HL-60 (cell line): ENCODE data around the gene DIP2A.

Experiments
- DNase-seq, 2 experiments: peaks; one replicate each; pipeline ENCODE4 v3.0.0-alpha.2; 2010 to 2020; ENCODE audit warnings: low read depth in 1 of 2, low spot score in 1 of 2
- H3K27ac ChIP-seq: fragments of 250-450 bp; sonication (Bioruptor Pico); replicated peaks from 2 replicates; pipeline ENCODE4 v1.5.1; 2020; ENCODE audit warnings: mild to moderate bottlenecking, moderate library complexity
- H3K27me3 ChIP-seq: fragments of 250-450 bp; sonication (Bioruptor Pico); 2 replicates; pipeline ENCODE4 v1.5.1; 2021; ENCODE audit warnings: mild to moderate bottlenecking, moderate library complexity; ENCODE audit not compliant: insufficient read depth, poor library complexity, severe bottlenecking
- H3K4me3 ChIP-seq: replicated peaks from 2 replicates; pipeline ENCODE4 v1.5.1; 2011; ENCODE audit warnings: mild to moderate bottlenecking, control low read depth, low read length; ENCODE audit not compliant: insufficient read depth
- GABPA ChIP-seq: IDR thresholded peaks from 2 replicates; pipeline ENCODE4 v1.6.1; 2012; ENCODE audit warnings: low read depth
- POLR2AphosphoS5 ChIP-seq: IDR thresholded peaks from 2 replicates; pipeline ENCODE4 v1.6.1; 2012; ENCODE audit warnings: low read depth
- SPI1 ChIP-seq: IDR thresholded peaks from 2 replicates; pipeline ENCODE4 v1.6.1; 2012; ENCODE audit warnings: low read depth, mild to moderate bottlenecking, borderline replicate concordance
- TF ChIP-seq, protein P1 (sequence below): IDR thresholded peaks from 2 replicates; pipeline ENCODE4 v1.6.1; 2012; ENCODE audit warnings: low read depth; ENCODE audit not compliant: insufficient replicate concordance
- TF ChIP-seq, protein P2 (sequence below): IDR thresholded peaks from one replicate; pipeline ENCODE4 v1.5.1; 2011; ENCODE audit warnings: low read length, control low read depth, inconsistent platforms; ENCODE audit not compliant: insufficient read depth

Gene DIP2A

DNA sequence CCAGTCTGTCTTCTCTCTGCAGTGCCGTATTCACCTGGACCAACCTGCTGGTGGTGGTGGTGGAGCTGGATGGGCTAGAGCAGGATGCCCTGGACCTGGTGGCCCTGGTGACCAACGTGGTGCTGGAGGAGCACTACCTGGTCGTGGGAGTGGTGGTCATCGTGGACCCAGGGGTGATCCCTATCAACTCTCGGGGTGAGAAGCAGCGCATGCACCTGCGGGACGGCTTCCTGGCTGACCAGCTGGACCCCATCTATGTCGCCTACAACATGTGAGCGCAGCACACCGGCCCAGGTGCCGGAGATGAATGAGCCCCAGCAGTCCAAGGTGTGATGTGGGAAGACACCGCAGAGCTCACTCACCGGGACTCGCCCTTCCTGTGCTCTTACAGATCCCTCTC lies 108.7 kb downstream of the DIP2A start:
- H3K27ac ChIP-seq: no peak overlapping the region
- no peak for TF ChIP-seq GABPA
- TF ChIP-seq, protein P1, sequence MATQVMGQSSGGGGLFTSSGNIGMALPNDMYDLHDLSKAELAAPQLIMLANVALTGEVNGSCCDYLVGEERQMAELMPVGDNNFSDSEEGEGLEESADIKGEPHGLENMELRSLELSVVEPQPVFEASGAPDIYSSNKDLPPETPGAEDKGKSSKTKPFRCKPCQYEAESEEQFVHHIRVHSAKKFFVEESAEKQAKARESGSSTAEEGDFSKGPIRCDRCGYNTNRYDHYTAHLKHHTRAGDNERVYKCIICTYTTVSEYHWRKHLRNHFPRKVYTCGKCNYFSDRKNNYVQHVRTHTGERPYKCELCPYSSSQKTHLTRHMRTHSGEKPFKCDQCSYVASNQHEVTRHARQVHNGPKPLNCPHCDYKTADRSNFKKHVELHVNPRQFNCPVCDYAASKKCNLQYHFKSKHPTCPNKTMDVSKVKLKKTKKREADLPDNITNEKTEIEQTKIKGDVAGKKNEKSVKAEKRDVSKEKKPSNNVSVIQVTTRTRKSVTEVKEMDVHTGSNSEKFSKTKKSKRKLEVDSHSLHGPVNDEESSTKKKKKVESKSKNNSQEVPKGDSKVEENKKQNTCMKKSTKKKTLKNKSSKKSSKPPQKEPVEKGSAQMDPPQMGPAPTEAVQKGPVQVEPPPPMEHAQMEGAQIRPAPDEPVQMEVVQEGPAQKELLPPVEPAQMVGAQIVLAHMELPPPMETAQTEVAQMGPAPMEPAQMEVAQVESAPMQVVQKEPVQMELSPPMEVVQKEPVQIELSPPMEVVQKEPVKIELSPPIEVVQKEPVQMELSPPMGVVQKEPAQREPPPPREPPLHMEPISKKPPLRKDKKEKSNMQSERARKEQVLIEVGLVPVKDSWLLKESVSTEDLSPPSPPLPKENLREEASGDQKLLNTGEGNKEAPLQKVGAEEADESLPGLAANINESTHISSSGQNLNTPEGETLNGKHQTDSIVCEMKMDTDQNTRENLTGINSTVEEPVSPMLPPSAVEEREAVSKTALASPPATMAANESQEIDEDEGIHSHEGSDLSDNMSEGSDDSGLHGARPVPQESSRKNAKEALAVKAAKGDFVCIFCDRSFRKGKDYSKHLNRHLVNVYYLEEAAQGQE: no peak
- TF ChIP-seq, protein P2, sequence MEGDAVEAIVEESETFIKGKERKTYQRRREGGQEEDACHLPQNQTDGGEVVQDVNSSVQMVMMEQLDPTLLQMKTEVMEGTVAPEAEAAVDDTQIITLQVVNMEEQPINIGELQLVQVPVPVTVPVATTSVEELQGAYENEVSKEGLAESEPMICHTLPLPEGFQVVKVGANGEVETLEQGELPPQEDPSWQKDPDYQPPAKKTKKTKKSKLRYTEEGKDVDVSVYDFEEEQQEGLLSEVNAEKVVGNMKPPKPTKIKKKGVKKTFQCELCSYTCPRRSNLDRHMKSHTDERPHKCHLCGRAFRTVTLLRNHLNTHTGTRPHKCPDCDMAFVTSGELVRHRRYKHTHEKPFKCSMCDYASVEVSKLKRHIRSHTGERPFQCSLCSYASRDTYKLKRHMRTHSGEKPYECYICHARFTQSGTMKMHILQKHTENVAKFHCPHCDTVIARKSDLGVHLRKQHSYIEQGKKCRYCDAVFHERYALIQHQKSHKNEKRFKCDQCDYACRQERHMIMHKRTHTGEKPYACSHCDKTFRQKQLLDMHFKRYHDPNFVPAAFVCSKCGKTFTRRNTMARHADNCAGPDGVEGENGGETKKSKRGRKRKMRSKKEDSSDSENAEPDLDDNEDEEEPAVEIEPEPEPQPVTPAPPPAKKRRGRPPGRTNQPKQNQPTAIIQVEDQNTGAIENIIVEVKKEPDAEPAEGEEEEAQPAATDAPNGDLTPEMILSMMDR: no peak
- no peak for TF ChIP-seq SPI1
- no peak for TF ChIP-seq POLR2AphosphoS5
- DNase-seq: no peak
- H3K27me3 ChIP-seq: no peaks in the 10 kb centered on the region
- no peak overlapping the region for H3K4me3 ChIP-seq

DNA sequence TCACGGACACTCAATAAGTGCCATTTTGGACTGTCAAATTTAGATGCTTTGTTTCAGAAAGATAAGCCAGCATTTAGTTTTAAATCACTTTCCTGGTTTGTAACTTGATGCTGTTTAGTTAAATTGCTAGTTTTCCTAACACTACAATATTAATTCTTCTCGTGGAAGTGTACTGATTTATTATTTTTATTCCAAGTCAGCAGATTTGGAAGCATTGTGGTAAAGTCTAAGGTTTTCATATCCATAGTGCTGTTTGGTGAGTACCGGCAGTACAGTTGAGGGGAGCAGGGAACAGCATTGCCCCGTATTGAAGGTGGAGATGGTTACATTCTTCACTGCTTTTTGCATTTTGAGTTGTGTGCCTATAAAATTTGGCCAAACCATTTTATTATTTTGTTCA lies 109.9 kb downstream of the DIP2A start:
- DNase-seq: no peak
- Histone ChIP-seq H3K27me3 (no peaks in the 10 kb centered on the region), H3K27ac (no peak overlapping the region), H3K4me3 (no peak overlapping the region)
- TF ChIP-seq, protein P2: no peak
- TF ChIP-seq, protein P1: no peak
- TF ChIP-seq POLR2AphosphoS5: no peak
- no peak for TF ChIP-seq SPI1
- no peak for TF ChIP-seq GABPA

DNA sequence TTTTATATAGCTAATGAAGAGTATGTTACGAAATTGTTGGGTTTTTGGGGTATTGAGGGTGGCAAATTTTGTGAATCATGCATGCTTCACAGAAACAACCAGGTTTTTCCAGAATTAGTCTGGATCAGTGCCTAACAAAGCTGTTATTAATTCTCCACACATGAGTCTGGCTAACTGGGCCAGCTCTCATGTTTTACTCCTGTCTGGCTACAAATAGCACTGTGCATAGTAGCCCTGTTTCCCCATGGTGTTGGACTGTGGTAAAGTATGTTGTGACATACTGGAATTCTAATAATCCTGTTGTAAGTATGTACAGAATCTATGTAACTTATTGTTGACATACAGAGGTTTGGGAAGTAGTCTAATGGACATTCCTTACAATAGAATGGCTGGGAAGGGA lies 110.4 kb downstream of the DIP2A start:
- TF ChIP-seq, protein P2: no peak
- TF ChIP-seq, protein P1: no peak
- H3K27ac ChIP-seq: no peak overlapping the region
- no peak overlapping the region for H3K4me3 ChIP-seq
- H3K27me3 ChIP-seq: no peaks in the 10 kb centered on the region
- DNase-seq: no peak
